Spleen (tissue), 11 donors: ENCODE data around the gene LYRM1. TPM values are rescaled to one million over a fixed set of nuclear protein-coding genes. Genes with fewer than 3 reads are reported as not detected.
A peak's percentile ranks its signal among the peaks of the same experiment; 100 is the strongest.

Experiments used
- DNase-seq: peaks from one replicate; pipeline ENCODE4 v3.0.0-alpha.2; 2020
- H3K27ac ChIP-seq, 8 donors: fragments of 200-600 bp; sonication (generic) in 7 of 8; 1 replicate in 4 of 8; 2 replicates in 4 of 8; pipeline versions ENCODE4 v1.5.0 to v1.8.0; 2016 to 2021; ENCODE audit warnings: inconsistent platforms in 4 of 8, mild to moderate bottlenecking in 4 of 8, moderate library complexity in 1 of 8
- H3K27me3 ChIP-seq, 7 donors: fragments of 200-600 bp; sonication (generic) in 6 of 7; replicated peaks in 1 of 7; 1 replicate in 4 of 7; 2 replicates in 3 of 7; pipeline versions ENCODE4 v1.5.0 to v1.8.0; 2016 to 2021; ENCODE audit warnings: inconsistent platforms in 3 of 7, mild to moderate bottlenecking in 1 of 7
- H3K36me3 ChIP-seq, 6 donors: fragments of 200-600 bp; sonication (generic) in 5 of 6; 1 replicate in 4 of 6; 2 replicates in 2 of 6; pipeline versions ENCODE4 v1.5.0 to v1.8.0; 2016 to 2021; ENCODE audit warnings: inconsistent platforms in 2 of 6
- H3K4me1 ChIP-seq, 6 donors: fragments of 200-600 bp; sonication (generic) in 5 of 6; 1 replicate in 3 of 6; 2 replicates in 3 of 6; pipeline versions ENCODE4 v1.5.0 to v1.8.0; 2016 to 2021; ENCODE audit warnings: inconsistent platforms in 3 of 6
- H3K4me3 ChIP-seq, 8 donors: fragments of 200-600 bp; sonication (generic) in 7 of 8; 1 replicate in 4 of 8; 2 replicates in 4 of 8; pipeline versions ENCODE4 v1.5.0 to v1.8.0; 2016 to 2021; ENCODE audit warnings: inconsistent platforms in 4 of 8, mild to moderate bottlenecking in 4 of 8, moderate library complexity in 2 of 8
- H3K9me3 ChIP-seq, 8 donors: fragments of 200-600 bp; sonication (generic) in 7 of 8; 1 replicate in 4 of 8; 2 replicates in 4 of 8; pipeline versions ENCODE4 v1.5.0 to v1.8.0; 2016 to 2021; ENCODE audit warnings: inconsistent platforms in 4 of 8
- POLR2A ChIP-seq, 3 donors: fragments of 450-650 bp; IDR thresholded peaks; one replicate each; pipeline ENCODE4 v1.5.1; 2017; ENCODE audit warnings: antibody characterized with exemption in 3 of 3, mild to moderate bottlenecking in 1 of 3
- POLR2AphosphoS5 ChIP-seq, 3 donors: sonication (generic); formaldehyde crosslinking; IDR thresholded peaks; one replicate each; pipeline ENCODE4 v1.5.1; 2017; ENCODE audit warnings: antibody characterized with exemption in 3 of 3
- WGBS, 5 donors: extraction: QIAGEN DNeasy Blood & Tissue Kit in 3 of 5; methylation state at CpG; one replicate each; pipeline versions ENCODE4 v1.1.5 to v1.1.7; 2013 to 2018; 5-methylcytosine and 5-hydroxymethylcytosine counted together
- intact Hi-C: fragments of 100-400 bp; cut with DNase I; formaldehyde crosslinking; loops from one replicate; pipeline ENCODE4 v1.15.0; 2023; ENCODE audit warnings: low total_unique reads
- polyA plus RNA-seq, 3 donors: library from polyadenylated mRNA; stranded (reverse); fragments of 200-250 nt; gene quantifications; one replicate each; pipeline ENCODE4 v1.2.1, GENCODE V29; 2013
- total RNA-seq, 7 donors: library from RNA; depleted of rRNA in 3 of 7; stranded (reverse); fragments of >200 nt in 3 of 7; fragmentation: NEBNext Ultra II Directional in 4 of 7; extraction: Animal tissue kit (Norgen Biotek cat#: 25700) in 4 of 7; gene quantifications; one replicate each; pipeline versions ENCODE4 v1.1.0 to v1.2.1, GENCODE V29; 2016 to 2021
- TF ChIP-seq, protein P1 (sequence below), 11 experiments: fragments of 200-600 bp in 7 of 11; fragments of 450-650 bp in 4 of 11; sonication (generic) in 4 of 11; IDR thresholded peaks in 8 of 11; conservative IDR thresholded peaks in 3 of 11; 1 replicate in 7 of 11; 2 replicates in 4 of 11; pipeline versions ENCODE4 v1.4.0 to v1.8.0; 2016 to 2021; ENCODE audit warnings: antibody characterized with exemption in 11 of 11, inconsistent platforms in 4 of 11, mild to moderate bottlenecking in 1 of 11
- donor health status: healthy with polysubstance abuse.
- donor health status: DM: no; HTN: no; CAD: no; lungs with moderate emphysema.
- donor health status: DM: no; HTN: no; CAD: no.
- donor health status: Bipolar disorder and iron deficiency.
- donor health status: healthy.
- donor health status: DM: no; HTN: no; CAD: no.
- donor health status: DM: yes; HTN: yes; CAD: no.

Gene LYRM1
- total and polyA plus RNA-seq, 10 donors = 15.3 to 47.2 (median 23.3) TPM

DNA sequence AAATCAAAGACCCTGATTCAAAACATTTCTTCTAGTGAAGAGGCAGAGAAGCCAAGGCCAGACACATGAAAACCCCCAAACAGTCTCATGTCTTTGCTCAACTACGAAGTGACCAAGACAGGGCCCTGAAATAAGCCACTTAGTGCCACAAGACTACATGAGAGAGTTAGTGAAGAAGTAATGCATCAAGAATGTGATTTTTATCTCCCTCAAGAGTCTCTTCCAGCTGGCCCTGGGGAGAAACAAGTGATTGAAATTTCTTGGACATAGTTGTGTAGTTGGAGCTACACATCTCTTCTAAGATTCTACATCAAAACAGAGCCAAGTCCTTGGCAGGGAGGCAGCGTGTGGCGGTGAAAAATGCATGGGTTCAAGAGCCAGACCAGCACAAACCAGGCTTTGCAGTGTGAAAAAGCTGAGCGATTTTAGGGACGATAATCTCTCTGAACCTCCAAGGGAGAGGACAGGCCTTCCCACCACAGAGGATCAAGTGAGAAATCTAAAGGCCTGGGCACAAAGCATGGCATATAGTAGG, 30.6 kb downstream of the LYRM1 start:
- Histone ChIP-seq H3K4me1 (peaks cover 0 to 4% (median 0%) of the 10 kb centered on the region in 6 donors), H3K9me3 (no peaks in the 10 kb centered on the region), H3K36me3 (no peaks in the 10 kb centered on the region), H3K27ac (peak overlapping the region in 6 of 8 donors; percentile 21 to 71 (median 50)), H3K27me3 (no peaks in the 10 kb centered on the region), H3K4me3 (no peak overlapping the region)
- WGBS, 5 donors = 79 to 94% (median 85%) methylated on average over 5 of the region's 5 CpGs
- no peak for DNase-seq
- intact Hi-C loops = no loop called here
- TF ChIP-seq POLR2A (IDR thresholded peaks at IDR 0.05) (no peak), POLR2AphosphoS5 (IDR thresholded peaks at IDR 0.05) (no peak)
- TF ChIP-seq, protein P1, sequence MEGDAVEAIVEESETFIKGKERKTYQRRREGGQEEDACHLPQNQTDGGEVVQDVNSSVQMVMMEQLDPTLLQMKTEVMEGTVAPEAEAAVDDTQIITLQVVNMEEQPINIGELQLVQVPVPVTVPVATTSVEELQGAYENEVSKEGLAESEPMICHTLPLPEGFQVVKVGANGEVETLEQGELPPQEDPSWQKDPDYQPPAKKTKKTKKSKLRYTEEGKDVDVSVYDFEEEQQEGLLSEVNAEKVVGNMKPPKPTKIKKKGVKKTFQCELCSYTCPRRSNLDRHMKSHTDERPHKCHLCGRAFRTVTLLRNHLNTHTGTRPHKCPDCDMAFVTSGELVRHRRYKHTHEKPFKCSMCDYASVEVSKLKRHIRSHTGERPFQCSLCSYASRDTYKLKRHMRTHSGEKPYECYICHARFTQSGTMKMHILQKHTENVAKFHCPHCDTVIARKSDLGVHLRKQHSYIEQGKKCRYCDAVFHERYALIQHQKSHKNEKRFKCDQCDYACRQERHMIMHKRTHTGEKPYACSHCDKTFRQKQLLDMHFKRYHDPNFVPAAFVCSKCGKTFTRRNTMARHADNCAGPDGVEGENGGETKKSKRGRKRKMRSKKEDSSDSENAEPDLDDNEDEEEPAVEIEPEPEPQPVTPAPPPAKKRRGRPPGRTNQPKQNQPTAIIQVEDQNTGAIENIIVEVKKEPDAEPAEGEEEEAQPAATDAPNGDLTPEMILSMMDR (IDR thresholded peaks at IDR 0.05 in 8 of 11, conservative IDR thresholded peaks at IDR 0.05 in 3 of 11) = no peak

GRCh38 chr16:20933589-20933988, 33.0 kb downstream of the LYRM1 start:
- intact Hi-C loops = no loop called here
- H3K9me3 ChIP-seq = no peaks in the 10 kb centered on the region

GRCh38 chr16:20937736-20938135, 37.2 kb downstream of the LYRM1 start:
- Histone ChIP-seq H3K36me3 (no peaks in the 10 kb centered on the region), H3K4me3 (no peak overlapping the region), H3K27ac (no peak overlapping the region), H3K4me1 (peaks cover 0 to 7% (median 0%) of the 10 kb centered on the region in 6 donors), H3K27me3 (no peaks in the 10 kb centered on the region), H3K9me3 (no peaks in the 10 kb centered on the region)
- 89 to 95% (median 93%) methylated on average over 6 of the region's 6 CpGs for WGBS, 5 donors
- intact Hi-C loops = no loop called here
- no peak for TF ChIP-seq POLR2AphosphoS5 (IDR thresholded peaks at IDR 0.05)
- no peak for TF ChIP-seq POLR2A (IDR thresholded peaks at IDR 0.05)
- TF ChIP-seq, protein P1 (IDR thresholded peaks at IDR 0.05 in 8 of 11, conservative IDR thresholded peaks at IDR 0.05 in 3 of 11) = no peak
- DNase-seq = no peak

More at GRCh38 chr16:20933589-20933988, 33.0 kb downstream of the LYRM1 start:
- H3K27me3 ChIP-seq = no peaks in the 10 kb centered on the region
- H3K27ac ChIP-seq = no peak overlapping the region
- no peak for DNase-seq
- no peaks in the 10 kb centered on the region for H3K36me3 ChIP-seq
- no peak overlapping the region for H3K4me3 ChIP-seq
- TF ChIP-seq, protein P1 (IDR thresholded peaks at IDR 0.05 in 8 of 11, conservative IDR thresholded peaks at IDR 0.05 in 3 of 11) = no peak
- TF ChIP-seq POLR2A (IDR thresholded peaks at IDR 0.05) (no peak), POLR2AphosphoS5 (IDR thresholded peaks at IDR 0.05) (no peak)
- peaks cover 0 to 4% (median 0%) of the 10 kb centered on the region in 6 donors for H3K4me1 ChIP-seq

GRCh38 chr16:20938426-20938825, 37.9 kb downstream of the LYRM1 start:
- DNase-seq = no peak
- intact Hi-C loops = no loop called here
- H3K27me3 ChIP-seq = no peaks in the 10 kb centered on the region
- no peak overlapping the region for H3K4me3 ChIP-seq
- no peaks in the 10 kb centered on the region for H3K9me3 ChIP-seq
- no peaks in the 10 kb centered on the region for H3K36me3 ChIP-seq
- no peak overlapping the region for H3K27ac ChIP-seq
- H3K4me1 ChIP-seq = peaks cover 0 to 7% (median 0%) of the 10 kb centered on the region in 6 donors
- WGBS, 5 donors = 18 to 25% (median 23%) methylated on average over 2 of the region's 2 CpGs
- TF ChIP-seq POLR2AphosphoS5 (IDR thresholded peaks at IDR 0.05) = no peak
- no peak for TF ChIP-seq POLR2A (IDR thresholded peaks at IDR 0.05)
- TF ChIP-seq, protein P1 (IDR thresholded peaks at IDR 0.05 in 8 of 11, conservative IDR thresholded peaks at IDR 0.05 in 3 of 11) = no peak
